Left lung (tissue), 10 donors: ENCODE results near the gene MAST4. TPM values are rescaled to one million over a fixed set of nuclear protein-coding genes. Genes with fewer than 3 reads are reported as not detected.

ENCODE experiments used
- ATAC-seq: fragments of 200-7000 bp; cut with Tn5 transposase; one replicate; pipeline ENCODE4 v1.9.1; 2020; ENCODE audit warnings: moderate library complexity
- DNase-seq, 4 donors: peaks; one replicate each; pipeline ENCODE4 v3.0.0-alpha.2; 2013 to 2020
- H3K27ac ChIP-seq, 2 donors: fragments of 200-600 bp; sonication (generic) in 1 of 2; one replicate each; pipeline versions ENCODE4 v1.5.0 to v1.8.0; 2020 to 2021
- H3K27me3 ChIP-seq, 2 donors: fragments of 200-600 bp; sonication (generic) in 1 of 2; one replicate each; pipeline versions ENCODE4 v1.5.0 to v1.8.0; 2020 to 2021
- H3K36me3 ChIP-seq, 2 donors: fragments of 200-600 bp; sonication (generic) in 1 of 2; one replicate each; pipeline versions ENCODE4 v1.5.0 to v1.8.0; 2020 to 2021
- H3K4me1 ChIP-seq, 2 donors: fragments of 200-600 bp; one replicate each; pipeline ENCODE4 v1.8.0; 2021
- H3K4me3 ChIP-seq, 2 donors: fragments of 200-600 bp; sonication (generic) in 1 of 2; one replicate each; pipeline versions ENCODE4 v1.5.0 to v1.8.0; 2020 to 2021; ENCODE audit warnings: mild to moderate bottlenecking in 1 of 2
- H3K9me3 ChIP-seq, 2 donors: fragments of 200-600 bp; sonication (generic) in 1 of 2; one replicate each; pipeline versions ENCODE4 v1.5.0 to v1.8.0; 2020 to 2021
- CTCF ChIP-seq, 2 donors: fragments of 200-600 bp; sonication (generic) in 1 of 2; IDR thresholded peaks; one replicate each; pipeline versions ENCODE4 v1.5.0 to v1.8.0; 2021; ENCODE audit warnings: antibody characterized with exemption in 2 of 2
- intact Hi-C, 2 donors: fragments of 100-400 bp; cut with DNase I; formaldehyde crosslinking; loops; one replicate each; pipeline versions ENCODE4 v1.11.2 to v1.14.2; 2022
- polyA plus RNA-seq, 6 donors: library from polyadenylated mRNA; unstranded; fragments of 120-200 nt; gene quantifications; one replicate each; pipeline ENCODE4 v1.2.1, GENCODE V29; 2013; ENCODE audit not compliant: insufficient read length in 6 of 6
- total RNA-seq, 2 donors: library from RNA; stranded (reverse); fragmentation: NEBNext Ultra II Directional; extraction: Animal tissue kit (Norgen Biotek cat#: 25700); gene quantifications; one replicate each; pipeline ENCODE4 v1.2.1, GENCODE V29; 2021
- donor health status: DM: no; HTN: yes; CAD: no.
- donor health status: DM: no; HTN: no; CAD: no.

MAST4 gene
- total and polyA plus RNA-seq, 8 donors: 47.7 to 57.6 (median 53.0) TPM

DNA sequence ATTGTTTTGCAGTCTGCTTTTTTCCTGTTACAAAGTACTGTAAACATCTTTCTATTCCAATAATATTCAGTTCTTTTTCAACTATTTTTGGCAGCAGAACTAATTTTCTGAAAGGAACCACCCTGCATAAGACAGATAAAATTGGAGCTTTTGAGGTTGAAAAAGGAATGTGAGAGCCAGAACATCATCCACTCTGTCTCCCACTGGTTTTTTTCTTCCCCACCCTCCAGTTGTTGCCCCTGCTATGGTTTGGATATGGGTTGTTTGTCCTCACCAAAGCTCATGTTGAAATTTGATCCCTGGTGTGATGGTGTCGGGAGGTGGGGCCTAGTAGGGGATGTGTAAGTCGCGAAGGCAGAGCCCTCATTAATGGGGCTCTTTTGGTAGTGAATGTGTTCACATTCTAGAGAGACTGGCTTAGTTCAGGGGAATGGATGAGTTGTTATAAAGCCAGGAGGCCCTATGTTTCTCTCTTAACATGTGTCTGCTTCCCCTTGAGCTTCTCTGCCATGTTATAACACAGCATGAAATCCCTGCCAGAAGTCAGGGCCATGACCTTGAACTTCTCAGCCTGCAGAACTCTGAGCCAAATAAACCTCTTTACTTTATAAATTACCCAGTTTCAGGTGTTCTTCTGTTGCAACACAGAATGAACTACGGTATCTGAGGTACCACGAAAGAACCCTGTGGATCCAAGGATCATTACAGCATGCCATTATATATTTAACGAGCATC lies 34.8 kb upstream of the MAST4 start:
- intact Hi-C loops: no loop called here
- Histone ChIP-seq H3K4me1 (no peaks in the 10 kb centered on the region), H3K9me3 (no peaks in the 10 kb centered on the region), H3K27me3 (no peaks in the 10 kb centered on the region), H3K4me3 (no peak overlapping the region), H3K36me3 (no peaks in the 10 kb centered on the region), H3K27ac (no peak overlapping the region)
- ATAC-seq (no peak), DNase-seq (peak in 1 of 4 donors; percentile 52)
- no peak for TF ChIP-seq CTCF (IDR thresholded peaks at IDR 0.05)

- Histone ChIP-seq H3K27ac (no peak overlapping the region), H3K27me3 (no peaks in the 10 kb centered on the region), H3K36me3 (no peaks in the 10 kb centered on the region), H3K4me3 (no peak overlapping the region), H3K4me1 (no peaks in the 10 kb centered on the region), H3K9me3 (no peaks in the 10 kb centered on the region)
- ATAC-seq (no peak), DNase-seq (no peak)
- TF ChIP-seq CTCF (IDR thresholded peaks at IDR 0.05): no peak
- intact Hi-C loops: no loop called here
Observed at GRCh38 chr5:66565878-66566277, 30.3 kb upstream of the MAST4 start.

DNA sequence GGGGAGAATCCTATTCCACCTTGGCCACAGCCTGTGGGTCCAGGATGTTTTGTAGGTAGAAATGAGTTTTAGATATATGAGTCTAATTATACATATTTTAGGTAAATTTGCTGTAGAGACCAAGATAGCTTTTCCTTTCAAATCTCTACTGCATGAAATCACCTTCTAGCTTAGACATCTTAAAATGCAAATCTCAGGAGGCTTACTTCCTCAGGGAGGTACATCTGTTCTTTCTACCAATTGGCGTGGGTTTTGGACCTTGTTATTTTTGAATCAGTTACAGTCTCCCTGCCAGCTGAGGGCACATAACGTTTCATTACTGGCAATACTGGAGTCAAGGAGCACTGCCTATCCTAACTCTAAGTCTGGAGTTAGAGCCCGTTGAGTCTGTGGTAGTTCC lies 28.7 kb upstream of the MAST4 start:
- no peaks in the 10 kb centered on the region for H3K9me3 ChIP-seq
- no peaks in the 10 kb centered on the region for H3K4me1 ChIP-seq
- no peak for ATAC-seq
- TF ChIP-seq CTCF (IDR thresholded peaks at IDR 0.05): no peak
- no peaks in the 10 kb centered on the region for H3K36me3 ChIP-seq
- H3K27ac ChIP-seq: no peak overlapping the region
- DNase-seq: no peak
- H3K4me3 ChIP-seq: no peak overlapping the region
- intact Hi-C loops: no loop called here
- H3K27me3 ChIP-seq: no peaks in the 10 kb centered on the region

GRCh38 chr5:66570201-66570600 lies 26.0 kb upstream of the MAST4 start:
- Histone ChIP-seq H3K4me1 (no peaks in the 10 kb centered on the region), H3K4me3 (no peak overlapping the region), H3K9me3 (no peaks in the 10 kb centered on the region), H3K36me3 (no peaks in the 10 kb centered on the region), H3K27ac (no peak overlapping the region), H3K27me3 (no peaks in the 10 kb centered on the region)
- TF ChIP-seq CTCF (IDR thresholded peaks at IDR 0.05): no peak
- ATAC-seq (no peak), DNase-seq (no peak)
- intact Hi-C loops: no loop called here

- no peak overlapping the region for H3K4me3 ChIP-seq
- no peaks in the 10 kb centered on the region for H3K36me3 ChIP-seq
- no peak for TF ChIP-seq CTCF (IDR thresholded peaks at IDR 0.05)
- no peaks in the 10 kb centered on the region for H3K27me3 ChIP-seq
- intact Hi-C loops: no loop called here
- H3K4me1 ChIP-seq: no peaks in the 10 kb centered on the region
- H3K27ac ChIP-seq: no peak overlapping the region
- no peak for ATAC-seq
- H3K9me3 ChIP-seq: no peaks in the 10 kb centered on the region
- peak in 1 of 4 donors; percentile 49 for DNase-seq
Observed at GRCh38 chr5:66573733-66574132, 22.5 kb upstream of the MAST4 start.
